ENCODE measurements around the gene GRB14. TPM values are rescaled to one million over a fixed set of nuclear protein-coding genes. Genes with fewer than 3 reads are reported as not detected.

Gene GRB14
- total and polyA plus RNA-seq, 10 of the 15 experiments (the other 5 are each of a cell fraction or from before 2014, with no cell fraction given), result not detected

DNA sequence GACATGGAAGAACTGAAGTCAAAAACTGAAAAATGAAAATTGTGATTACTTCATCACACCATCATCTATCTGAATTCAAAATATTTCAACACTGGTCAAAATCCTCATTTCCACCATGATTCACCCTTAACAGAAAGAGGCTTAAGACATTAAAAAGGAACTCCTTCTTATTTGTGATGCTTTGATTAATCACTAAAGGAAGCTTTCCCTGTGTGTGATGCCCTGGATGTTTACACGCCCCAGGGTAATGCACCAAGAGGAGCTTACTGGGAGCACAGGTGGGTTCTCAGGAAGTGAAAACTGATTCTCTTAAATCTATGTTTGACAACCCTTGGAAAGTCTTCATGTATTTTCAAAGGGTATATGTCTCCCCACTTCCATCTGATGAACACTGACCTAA, 11.5 kb downstream of the GRB14 start:
- no peak for FAIRE-seq
- WGBS (ENCODE audit: insufficient coverage, insufficient replicate concordance, low lambda C conversion rate, missing lambda C conversion rate), result 13% methylated on average over 1 of the region's 1 CpG

More for the DNA sequence above, 11.5 kb downstream of the GRB14 start:
- H3K27me3 ChIP-seq (replicated peaks in 1 of 2; ENCODE audit: control insufficient read depth in 2 of 2, insufficient read depth in 2 of 2, low read length in 1 of 2), result no peaks in the 10 kb centered on the region
- RAD21 ChIA-PET (ENCODE audit: unreplicated experiment), result no interaction called here
- no peak overlapping the region for H3K27ac ChIP-seq (ENCODE audit: control insufficient read depth, insufficient read depth)
- H3K9me3 ChIP-seq (replicated peaks; ENCODE audit: control insufficient read depth, insufficient read depth, low read length), result no peaks in the 10 kb centered on the region
- no peak overlapping the region for H2AFZ ChIP-seq (ENCODE audit: control insufficient read depth, low read depth, low read length)
- H3K79me2 ChIP-seq (ENCODE audit: control insufficient read depth, insufficient read depth, low read length), result no peaks in the 10 kb centered on the region
- H3K4me3 ChIP-seq, result no peak overlapping the region
- no peaks in the 10 kb centered on the region for H3K36me3 ChIP-seq (ENCODE audit: control insufficient read depth in 2 of 2, insufficient read depth in 2 of 2, low read length in 1 of 2)
- ATAC-seq (no peak), DNase-seq (ENCODE audit: low read depth, low spot score) (no peak)
- SMC1A ChIA-PET (ENCODE audit: uncharacterized antibody, unreplicated experiment), result no interaction called here
- no peak overlapping the region for H3K4me2 ChIP-seq (ENCODE audit: control insufficient read depth, insufficient read depth)
- no TSS peak for BruUV-seq (replicated peaks)
- intact Hi-C loops (cut with micrococcal nuclease; ENCODE audit: unreplicated experiment) (loop anchor here (10.0 kb wide), 1 partner anchor 1445 kb away; no protein-coding TSS in a partner anchor), in situ Hi-C loops (cut with MboI) (no loop called here)
- H3K4me1 ChIP-seq (ENCODE audit: control insufficient read depth, insufficient read depth, low read length), result no peaks in the 10 kb centered on the region
- no peak for TF ChIP-seq ZNF217 (IDR thresholded peaks at IDR 0.05)
- TF ChIP-seq, protein P1, sequence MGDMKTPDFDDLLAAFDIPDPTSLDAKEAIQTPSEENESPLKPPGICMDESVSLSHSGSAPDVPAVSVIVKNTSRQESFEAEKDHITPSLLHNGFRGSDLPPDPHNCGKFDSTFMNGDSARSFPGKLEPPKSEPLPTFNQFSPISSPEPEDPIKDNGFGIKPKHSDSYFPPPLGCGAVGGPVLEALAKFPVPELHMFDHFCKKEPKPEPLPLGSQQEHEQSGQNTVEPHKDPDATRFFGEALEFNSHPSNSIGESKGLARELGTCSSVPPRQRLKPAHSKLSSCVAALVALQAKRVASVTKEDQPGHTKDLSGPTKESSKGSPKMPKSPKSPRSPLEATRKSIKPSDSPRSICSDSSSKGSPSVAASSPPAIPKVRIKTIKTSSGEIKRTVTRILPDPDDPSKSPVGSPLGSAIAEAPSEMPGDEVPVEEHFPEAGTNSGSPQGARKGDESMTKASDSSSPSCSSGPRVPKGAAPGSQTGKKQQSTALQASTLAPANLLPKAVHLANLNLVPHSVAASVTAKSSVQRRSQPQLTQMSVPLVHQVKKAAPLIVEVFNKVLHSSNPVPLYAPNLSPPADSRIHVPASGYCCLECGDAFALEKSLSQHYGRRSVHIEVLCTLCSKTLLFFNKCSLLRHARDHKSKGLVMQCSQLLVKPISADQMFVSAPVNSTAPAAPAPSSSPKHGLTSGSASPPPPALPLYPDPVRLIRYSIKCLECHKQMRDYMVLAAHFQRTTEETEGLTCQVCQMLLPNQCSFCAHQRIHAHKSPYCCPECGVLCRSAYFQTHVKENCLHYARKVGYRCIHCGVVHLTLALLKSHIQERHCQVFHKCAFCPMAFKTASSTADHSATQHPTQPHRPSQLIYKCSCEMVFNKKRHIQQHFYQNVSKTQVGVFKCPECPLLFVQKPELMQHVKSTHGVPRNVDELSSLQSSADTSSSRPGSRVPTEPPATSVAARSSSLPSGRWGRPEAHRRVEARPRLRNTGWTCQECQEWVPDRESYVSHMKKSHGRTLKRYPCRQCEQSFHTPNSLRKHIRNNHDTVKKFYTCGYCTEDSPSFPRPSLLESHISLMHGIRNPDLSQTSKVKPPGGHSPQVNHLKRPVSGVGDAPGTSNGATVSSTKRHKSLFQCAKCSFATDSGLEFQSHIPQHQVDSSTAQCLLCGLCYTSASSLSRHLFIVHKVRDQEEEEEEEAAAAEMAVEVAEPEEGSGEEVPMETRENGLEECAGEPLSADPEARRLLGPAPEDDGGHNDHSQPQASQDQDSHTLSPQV (IDR thresholded peaks at IDR 0.05), result no peak
- no peak overlapping the region for H3K9ac ChIP-seq (ENCODE audit: control insufficient read depth, insufficient read depth, low read length)
- H4K20me1 ChIP-seq (ENCODE audit: control insufficient read depth, insufficient read depth), result no peaks in the 10 kb centered on the region
- POLR2A ChIA-PET, result no interaction called here
- CTCF ChIA-PET, result no interaction called here

Measured in GM12878 (cell line).